HG03196 (cell line): ENCODE results near the gene SPARC.
"Not testable (repeated sequence)": the region's sequence is repeated elsewhere in the genome, so short reads cannot be mapped to it uniquely, and the experiment has no call there.

Experiments used
- ATAC-seq: cut with Tn5 transposase; IDR thresholded peaks from one replicate; pipeline ENCODE4 v1.9.1; 2021; ENCODE audit not compliant: unreplicated experiment

SPARC gene

GRCh38 chr5:151680156-151680505, 6.6 kb downstream of the SPARC start:
- not testable (repeated sequence) for ATAC-seq

GRCh38 chr5:151679421-151680155, 7.1 kb downstream of the SPARC start:
- no peak for ATAC-seq

- no peak for ATAC-seq
Observed at GRCh38 chr5:151678713-151679112, 8.0 kb downstream of the SPARC start.

GRCh38 chr5:151677776-151678545, 8.8 kb downstream of the SPARC start:
- ATAC-seq = no peak

DNA sequence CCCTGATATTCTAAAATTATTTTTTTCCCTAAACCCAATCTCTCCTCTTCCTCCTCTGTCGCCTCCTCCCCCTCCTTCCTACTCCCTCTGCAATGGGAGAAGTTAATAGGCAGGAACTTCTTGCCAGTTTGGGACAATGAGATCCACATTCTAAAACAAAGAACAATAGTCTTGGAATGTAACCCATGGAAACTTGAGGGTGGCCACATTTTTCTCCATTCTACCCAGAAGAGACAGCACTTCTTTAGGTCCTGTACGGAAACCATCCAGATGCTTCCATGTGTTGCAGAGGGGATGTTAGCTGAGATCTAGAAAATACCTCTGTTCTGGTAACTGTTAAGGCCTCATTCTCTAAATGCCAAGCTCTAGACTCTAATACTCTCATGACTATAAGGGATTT, 10.0 kb downstream of the SPARC start:
- no peak for ATAC-seq

DNA sequence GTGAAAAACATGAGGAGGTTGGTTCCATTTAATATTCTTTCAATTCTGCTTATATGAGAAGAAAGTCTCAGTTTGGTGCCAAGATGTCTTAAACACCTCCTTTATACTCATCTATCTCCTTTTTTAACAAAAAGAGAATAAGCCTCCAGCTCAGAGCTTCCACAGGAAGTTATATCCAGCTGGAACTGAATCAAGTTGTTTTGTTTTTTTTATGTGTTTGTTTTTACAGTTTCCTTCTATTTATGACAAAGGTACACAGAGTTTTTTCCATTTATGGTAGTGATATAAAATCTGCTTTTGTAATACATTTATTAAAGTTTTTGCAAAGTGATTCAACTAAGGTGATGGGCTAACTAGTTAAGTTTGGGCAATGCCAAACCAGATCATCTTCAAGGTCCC, 10.4 kb downstream of the SPARC start:
- no peak for ATAC-seq

DNA sequence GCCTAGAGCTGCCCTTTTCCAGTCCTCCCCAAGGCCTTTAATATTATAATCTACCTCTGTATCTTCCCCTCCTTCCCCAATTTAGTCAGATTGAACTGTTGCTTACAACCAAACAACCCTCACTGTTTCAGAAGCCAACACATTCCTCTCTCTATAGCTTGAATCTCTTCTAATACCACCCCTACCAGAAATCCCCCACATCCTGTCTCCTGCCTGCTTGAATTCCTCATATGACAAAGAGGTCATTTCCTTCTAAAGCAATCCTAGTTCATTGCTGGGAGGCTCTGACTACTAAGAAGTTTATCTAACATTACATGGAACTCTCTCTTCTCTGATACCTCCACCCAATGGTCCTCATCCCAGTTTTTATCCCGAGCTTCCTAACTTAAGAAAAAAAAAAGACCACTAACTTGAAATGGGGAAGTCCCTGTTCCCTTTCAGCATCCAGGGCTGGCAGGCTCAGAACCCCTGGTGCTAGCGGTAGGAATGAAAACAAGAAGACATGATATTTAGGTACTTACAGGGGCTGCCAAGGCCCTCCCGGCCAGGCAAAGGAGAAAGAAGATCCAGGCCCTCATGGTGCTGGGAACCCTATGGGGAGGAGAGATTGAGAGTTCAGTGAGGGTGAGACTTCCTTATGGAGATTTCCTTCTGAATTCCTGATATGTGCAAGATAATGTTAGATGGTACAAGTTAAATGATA, 11.0 kb downstream of the SPARC start:
- no peak for ATAC-seq

DNA sequence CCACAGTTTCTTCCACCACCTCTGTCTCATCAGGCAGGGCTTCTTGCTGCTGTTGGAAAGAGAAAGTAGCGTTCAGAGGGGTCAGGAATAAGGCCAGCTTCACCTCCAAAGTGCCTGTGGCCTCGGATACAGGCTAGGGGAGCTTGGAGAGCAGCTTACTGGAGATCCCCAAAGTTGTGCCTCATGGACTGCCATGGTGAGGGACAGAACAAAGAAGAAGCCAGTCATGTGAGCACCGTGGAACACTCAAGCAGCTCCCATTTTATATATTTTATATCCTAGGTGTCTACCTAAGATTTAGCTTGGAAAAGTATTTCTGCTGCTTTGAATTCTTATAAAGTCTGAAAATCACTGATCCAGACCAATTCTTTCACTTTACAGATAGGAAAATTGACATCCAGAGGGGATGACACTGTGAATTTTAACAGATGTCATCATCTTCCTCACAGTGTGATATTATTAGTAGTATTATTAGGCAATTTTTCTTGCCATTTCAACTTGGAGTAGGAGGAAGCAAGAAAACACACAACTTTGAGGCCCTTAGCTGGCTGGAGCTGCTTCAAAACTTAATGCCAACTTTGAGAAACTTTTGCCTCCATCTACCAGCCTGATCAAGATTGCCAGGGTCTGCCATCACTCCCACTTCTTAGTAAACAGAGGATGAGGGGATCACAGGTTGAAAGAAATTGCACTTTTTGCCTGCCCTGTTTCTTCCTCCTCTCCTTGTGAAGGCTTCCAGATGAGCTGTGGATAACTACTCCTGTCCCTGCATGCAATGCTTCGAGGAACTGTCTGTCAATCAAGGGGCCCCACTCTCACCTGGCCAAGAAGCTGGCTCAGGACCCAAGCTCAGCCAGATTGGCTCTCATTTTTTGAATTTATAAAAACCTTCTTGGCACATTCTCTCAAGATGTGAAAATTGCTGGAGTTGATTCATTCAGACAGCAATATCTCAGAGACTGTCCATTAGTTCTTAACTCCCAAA, 11.8 kb downstream of the SPARC start:
- no peak for ATAC-seq

DNA sequence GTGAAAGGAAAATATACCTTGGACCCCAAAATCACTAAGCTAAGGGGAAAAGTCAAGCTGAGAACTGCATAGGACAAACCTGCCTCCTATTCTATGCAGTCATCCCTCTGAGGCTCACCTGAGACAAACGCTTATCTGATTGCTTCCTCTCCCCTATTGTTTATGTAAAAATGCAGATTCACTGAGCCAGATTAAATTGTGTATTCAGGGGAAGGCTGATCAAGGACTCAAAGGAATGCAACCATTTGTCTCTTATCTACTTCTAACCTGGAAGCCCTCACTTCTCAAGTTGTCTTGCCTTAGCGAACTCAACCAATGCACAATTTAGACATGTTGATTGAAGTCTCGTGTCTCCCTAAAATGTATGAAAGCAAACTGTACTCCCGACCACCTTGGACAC, 13.3 kb downstream of the SPARC start:
- no peak for ATAC-seq

DNA sequence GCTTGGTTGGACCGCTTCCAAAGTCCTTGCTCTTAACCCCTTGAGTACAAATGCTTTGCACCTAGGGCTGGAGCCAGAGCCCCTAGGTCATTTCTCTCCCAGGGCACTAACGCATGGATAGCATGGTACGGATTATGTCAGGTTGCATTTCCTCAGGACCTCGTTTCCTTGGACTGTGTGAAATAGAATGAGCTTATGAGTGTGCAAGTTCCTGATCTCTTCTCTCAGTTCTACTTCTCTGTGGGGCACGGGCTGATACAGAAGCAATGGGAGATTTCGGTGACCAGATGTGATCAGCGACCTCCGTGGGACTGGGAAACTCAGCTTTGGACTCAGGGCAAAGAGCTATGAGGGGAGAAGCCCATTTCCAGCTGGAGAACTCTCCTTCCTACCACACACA, 14.2 kb downstream of the SPARC start:
- ATAC-seq = no peak

- no peak for ATAC-seq
Observed at GRCh38 chr5:151671950-151672349, 14.8 kb downstream of the SPARC start.

- no peak for ATAC-seq
Observed at GRCh38 chr5:151670953-151671636, 15.6 kb downstream of the SPARC start.

DNA sequence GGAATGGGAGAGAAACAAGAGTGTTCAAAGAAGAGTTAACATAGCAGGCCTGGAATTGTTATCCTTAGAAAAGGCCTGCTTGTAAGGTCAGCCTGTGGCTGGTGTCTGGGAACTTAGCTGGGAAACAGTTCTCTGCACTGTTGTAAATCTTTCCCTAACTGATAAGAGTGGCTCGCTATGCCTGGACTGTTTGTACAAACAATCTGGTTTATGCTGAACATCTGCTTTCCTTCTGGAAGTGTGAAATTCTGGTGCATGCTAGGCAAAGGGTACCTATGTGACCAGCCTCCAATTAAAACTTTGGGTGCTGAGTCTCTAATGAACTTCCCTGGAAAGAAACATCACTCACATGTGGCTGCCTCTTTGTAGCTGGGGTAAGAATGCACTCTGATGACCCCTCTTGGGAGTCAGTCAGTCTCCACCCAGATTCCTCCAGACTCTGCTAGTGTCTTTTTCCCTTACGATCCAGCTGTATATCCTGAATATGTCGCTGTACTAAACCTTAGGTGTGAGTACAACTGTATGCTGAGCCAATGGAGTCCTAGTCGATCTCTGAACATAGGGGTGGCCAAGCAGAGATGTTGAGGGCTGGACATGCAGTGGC, 16.5 kb downstream of the SPARC start:
- no peak for ATAC-seq

DNA sequence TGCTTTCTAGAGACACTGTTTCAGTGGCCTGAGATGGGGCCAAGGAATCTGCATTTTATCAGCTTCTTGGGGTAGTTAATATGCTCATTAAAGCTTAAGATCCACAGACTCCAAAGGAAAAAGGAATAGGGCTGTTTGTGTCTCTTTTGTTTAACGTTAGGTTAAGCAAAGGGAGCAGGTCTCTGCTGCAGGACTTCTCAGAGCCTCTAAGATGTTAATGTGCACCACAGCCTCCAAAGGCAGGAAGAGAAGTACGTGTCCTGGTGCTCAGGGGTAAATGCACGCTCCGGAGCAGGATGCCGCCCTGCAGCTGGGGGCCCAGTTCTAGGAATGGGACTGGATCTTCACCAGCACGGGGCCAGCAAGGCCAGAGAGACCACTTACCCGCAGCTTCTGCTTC, 19.6 kb downstream of the SPARC start:
- no peak for ATAC-seq

GRCh38 chr5:151665613-151666012, 21.1 kb downstream of the SPARC start:
- ATAC-seq = no peak

- no peak for ATAC-seq
Observed at GRCh38 chr5:151664694-151665585, 21.8 kb downstream of the SPARC start.

- ATAC-seq = no peak
Observed at GRCh38 chr5:151663617-151664293, 23.0 kb downstream of the SPARC start.

GRCh38 chr5:151662805-151663204, 23.9 kb downstream of the SPARC start:
- ATAC-seq = peak; percentile 38
